ENCODE results near the gene PLVAP.
A peak's percentile ranks its signal among the peaks of the same experiment; 100 is the strongest.

Gene PLVAP

DNA sequence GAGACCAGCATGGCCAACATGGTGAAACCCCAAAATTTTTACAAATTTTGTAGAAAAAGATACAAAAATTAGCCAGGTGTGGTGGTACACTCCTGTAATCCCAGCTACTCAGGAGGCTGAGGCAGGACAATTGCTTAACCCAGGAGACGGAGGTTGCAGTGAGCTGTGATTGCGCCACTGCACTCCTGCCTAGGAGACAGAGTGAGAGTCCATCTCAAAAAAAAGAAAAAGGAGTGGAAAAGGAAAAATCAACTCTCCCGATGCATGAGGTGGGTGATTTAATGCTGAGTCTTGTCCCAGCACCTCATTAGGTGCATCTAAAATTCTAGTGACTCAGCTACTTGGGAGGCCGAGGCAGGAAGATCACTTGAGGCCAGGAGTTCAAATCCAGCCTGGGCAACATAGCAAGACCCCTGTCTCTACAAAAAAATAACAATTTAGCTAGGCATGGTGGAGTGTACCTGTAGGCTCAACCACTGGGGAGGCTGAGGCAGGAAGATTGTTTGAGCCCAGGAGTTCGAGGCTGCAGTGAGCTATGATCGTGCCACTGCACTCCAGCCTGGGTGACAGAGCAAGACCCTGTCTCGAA lies 20.0 kb downstream of the PLVAP start:
- TF ChIP-seq, protein P1, sequence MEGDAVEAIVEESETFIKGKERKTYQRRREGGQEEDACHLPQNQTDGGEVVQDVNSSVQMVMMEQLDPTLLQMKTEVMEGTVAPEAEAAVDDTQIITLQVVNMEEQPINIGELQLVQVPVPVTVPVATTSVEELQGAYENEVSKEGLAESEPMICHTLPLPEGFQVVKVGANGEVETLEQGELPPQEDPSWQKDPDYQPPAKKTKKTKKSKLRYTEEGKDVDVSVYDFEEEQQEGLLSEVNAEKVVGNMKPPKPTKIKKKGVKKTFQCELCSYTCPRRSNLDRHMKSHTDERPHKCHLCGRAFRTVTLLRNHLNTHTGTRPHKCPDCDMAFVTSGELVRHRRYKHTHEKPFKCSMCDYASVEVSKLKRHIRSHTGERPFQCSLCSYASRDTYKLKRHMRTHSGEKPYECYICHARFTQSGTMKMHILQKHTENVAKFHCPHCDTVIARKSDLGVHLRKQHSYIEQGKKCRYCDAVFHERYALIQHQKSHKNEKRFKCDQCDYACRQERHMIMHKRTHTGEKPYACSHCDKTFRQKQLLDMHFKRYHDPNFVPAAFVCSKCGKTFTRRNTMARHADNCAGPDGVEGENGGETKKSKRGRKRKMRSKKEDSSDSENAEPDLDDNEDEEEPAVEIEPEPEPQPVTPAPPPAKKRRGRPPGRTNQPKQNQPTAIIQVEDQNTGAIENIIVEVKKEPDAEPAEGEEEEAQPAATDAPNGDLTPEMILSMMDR (IDR thresholded peaks at IDR 0.05; ENCODE audit: low read depth, low read length): no peak
- DNase-seq (ENCODE audit: low read depth in 2 of 2): peak in 1 of 2 donors; percentile 25
- no peak overlapping the region for H3K4me3 ChIP-seq (replicated peaks in 1 of 2; ENCODE audit: low read depth in 2 of 2, low read length in 2 of 2)

DNA sequence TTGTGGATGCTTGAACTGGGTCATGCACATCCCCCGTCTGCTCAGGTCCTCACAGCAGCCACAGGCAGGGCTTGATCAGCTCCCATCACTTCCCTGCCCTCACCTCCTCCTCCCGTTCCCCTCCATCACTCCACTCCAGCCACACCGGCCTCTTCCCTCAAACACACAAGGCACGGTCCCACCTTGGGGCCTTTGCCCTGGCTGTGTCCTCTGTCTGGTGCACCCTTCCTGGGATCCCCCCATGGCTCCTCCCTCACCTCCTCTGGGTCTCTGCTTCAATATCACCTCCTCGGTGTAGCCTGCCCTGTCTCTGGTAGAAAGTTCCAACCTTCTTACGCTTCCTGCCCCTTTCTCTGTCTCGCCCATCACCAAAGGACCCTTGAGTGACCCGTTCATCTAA lies 23.8 kb downstream of the PLVAP start:
- no peak for DNase-seq (ENCODE audit: low read depth in 2 of 2)
- H3K4me3 ChIP-seq (replicated peaks in 1 of 2; ENCODE audit: low read depth in 2 of 2, low read length in 2 of 2): no peak overlapping the region
- TF ChIP-seq, protein P1 (IDR thresholded peaks at IDR 0.05; ENCODE audit: low read depth, low read length): no peak

DNA sequence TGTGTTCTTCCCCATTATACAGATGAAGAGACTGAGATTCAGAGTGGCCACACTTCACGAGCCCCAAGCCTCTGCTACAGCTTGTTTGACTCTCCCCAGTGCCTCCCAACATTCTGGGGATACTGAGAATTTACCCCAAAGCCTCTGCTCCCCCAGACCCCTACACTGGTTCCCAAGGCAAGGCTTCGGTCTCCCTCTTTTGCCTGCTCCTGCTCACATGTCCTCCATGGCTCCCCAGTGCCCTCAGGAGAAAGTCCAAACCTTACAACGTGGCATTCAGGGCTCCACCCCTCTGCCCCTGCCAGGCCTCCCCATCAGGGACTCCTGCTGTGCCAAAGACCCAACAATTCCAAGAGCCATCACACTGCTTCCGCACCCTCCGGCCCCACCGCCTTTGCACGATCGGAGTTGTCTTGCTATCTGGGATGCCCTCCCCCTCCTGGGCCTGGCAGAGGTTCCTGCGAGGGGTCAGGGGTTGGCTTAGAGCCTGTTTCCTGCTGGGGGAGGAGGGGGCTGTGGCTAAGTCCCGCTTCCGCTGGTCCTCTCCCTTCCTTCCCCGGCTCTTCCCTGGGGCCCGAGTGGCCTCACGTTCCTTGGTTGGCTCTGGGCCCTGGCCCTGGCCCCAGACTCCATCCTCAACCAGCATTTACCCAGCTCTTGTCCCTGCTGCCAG lies 24.4 kb downstream of the PLVAP start:
- TF ChIP-seq, protein P1 (IDR thresholded peaks at IDR 0.05; ENCODE audit: low read depth, low read length): no peak
- H3K4me3 ChIP-seq (replicated peaks in 1 of 2; ENCODE audit: low read depth in 2 of 2, low read length in 2 of 2): no peak overlapping the region
- peak in 1 of 2 donors; percentile 74 for DNase-seq (ENCODE audit: low read depth in 2 of 2)

DNA sequence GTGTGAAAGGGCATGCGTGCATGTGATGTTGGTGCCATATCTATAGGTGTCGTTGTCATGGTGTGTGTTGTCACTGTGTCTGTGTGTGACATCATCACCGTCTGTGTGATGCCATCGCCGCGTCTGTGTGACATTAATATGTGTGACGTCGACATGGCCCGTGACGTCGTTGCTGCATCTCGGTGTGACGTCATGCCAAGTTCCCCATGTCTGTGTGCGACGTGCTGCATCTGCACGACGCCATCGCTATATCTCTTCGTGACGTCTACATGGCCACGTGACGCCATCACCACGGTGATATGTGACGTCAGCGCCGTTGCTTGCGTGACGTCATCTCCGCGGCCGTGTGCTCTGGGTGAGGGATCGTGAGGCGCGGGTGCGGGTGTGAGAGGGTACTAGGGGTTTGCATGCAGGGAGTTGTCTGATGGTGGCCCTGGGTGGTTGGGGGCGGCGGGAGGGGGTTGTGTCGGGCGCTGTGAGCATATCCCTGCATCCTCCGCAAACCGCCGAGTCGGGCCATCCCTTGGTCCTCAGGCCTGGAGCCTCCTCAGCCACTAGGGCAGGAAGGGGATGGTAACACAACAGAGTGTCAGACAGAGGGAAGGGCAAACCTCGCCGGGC lies 25.2 kb downstream of the PLVAP start:
- DNase-seq (ENCODE audit: low read depth in 2 of 2): no peak
- no peak overlapping the region for H3K4me3 ChIP-seq (replicated peaks in 1 of 2; ENCODE audit: low read depth in 2 of 2, low read length in 2 of 2)
- TF ChIP-seq, protein P1 (IDR thresholded peaks at IDR 0.05; ENCODE audit: low read depth, low read length): no peak

DNA sequence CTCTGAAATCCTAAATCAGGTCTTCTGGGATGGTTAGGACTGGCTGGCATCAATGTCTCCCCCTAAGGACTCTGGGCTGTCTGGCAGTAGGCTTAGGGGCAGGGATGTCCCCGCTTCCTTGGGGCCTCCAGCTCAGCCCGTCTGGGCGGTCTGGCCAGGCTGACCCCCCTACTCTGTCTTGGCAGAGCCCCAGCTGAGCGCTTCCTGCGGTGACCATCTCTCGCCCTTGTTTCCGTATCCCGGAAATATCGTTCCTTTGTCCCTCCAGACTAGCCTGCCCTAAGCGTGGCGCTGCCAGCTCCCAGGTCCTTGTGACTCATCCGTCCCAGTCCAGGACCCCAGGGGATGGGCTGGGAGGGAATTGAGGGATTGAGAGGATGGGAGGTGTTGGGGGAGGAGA lies 28.4 kb downstream of the PLVAP start:
- H3K4me3 ChIP-seq (replicated peaks in 1 of 2; ENCODE audit: low read depth in 2 of 2, low read length in 2 of 2): peak overlapping the region in 1 of 2 donors; percentile 24
- TF ChIP-seq, protein P1 (IDR thresholded peaks at IDR 0.05; ENCODE audit: low read depth, low read length): no peak
- DNase-seq (ENCODE audit: low read depth in 2 of 2): peak; percentile 79 to 85

DNA sequence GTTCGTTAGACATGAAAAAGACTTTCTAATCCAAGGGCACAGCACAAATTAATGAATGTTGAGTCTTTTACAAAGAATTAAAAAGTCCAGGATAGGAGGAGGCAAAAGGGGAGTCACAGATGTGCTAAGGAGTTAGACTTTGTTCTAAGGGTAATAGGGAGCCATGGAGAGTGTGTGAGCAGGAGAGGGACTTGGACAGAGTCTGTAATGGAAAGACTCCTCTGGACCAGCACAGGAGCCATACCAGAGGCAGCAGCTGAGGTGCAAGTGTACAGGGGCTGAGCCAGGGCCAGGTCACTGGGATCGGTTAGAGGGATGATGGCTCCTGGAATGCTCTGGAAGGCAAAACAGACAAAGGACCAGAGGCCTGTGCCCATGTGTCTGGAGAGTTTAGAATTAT lies 29.3 kb downstream of the PLVAP start:
- TF ChIP-seq, protein P1 (IDR thresholded peaks at IDR 0.05; ENCODE audit: low read depth, low read length): no peak
- no peak overlapping the region for H3K4me3 ChIP-seq (replicated peaks in 1 of 2; ENCODE audit: low read depth in 2 of 2, low read length in 2 of 2)
- no peak for DNase-seq (ENCODE audit: low read depth in 2 of 2)
